ENCODE results near the gene KLHL6. TPM values are rescaled to one million over a fixed set of nuclear protein-coding genes. Genes with fewer than 3 reads are reported as not detected.

The KLHL6 gene, protein sequence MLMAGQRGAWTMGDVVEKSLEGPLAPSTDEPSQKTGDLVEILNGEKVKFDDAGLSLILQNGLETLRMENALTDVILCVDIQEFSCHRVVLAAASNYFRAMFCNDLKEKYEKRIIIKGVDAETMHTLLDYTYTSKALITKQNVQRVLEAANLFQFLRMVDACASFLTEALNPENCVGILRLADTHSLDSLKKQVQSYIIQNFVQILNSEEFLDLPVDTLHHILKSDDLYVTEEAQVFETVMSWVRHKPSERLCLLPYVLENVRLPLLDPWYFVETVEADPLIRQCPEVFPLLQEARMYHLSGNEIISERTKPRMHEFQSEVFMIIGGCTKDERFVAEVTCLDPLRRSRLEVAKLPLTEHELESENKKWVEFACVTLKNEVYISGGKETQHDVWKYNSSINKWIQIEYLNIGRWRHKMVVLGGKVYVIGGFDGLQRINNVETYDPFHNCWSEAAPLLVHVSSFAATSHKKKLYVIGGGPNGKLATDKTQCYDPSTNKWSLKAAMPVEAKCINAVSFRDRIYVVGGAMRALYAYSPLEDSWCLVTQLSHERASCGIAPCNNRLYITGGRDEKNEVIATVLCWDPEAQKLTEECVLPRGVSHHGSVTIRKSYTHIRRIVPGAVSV
- total RNA-seq: 0.87 TPM
- long read RNA-seq: 0 reads

DNA sequence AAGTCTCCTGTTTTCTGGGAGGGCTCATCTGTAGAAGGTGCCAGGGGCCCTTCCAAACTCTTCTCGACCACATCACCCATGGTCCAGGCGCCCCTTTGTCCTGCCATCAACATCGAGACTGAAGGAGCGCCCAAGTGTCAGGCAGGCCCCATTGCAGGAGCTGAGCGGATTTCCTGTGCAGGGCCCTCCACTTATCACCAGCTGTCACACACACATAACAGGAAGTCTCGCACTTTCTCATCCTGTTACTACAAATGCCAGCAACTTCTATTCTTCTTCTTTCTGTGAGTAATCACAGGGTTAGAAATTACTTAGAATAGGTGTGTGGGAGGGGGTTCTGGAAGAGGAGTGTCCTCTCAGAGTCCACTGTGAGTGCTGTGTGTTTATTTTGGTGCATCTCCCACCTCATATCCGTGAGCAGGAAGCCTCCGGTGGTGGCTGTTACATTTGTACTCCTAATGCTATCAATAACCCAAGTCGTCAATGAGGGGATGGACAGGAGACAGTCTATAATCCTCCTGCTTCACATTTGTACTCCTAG is at the start of gene KLHL6:
Gene KLHL6 (minus strand): TSS at position 166 of the 541 bp plus-strand sequence. CDS start 53 bp downstream, at position 113.
- peak; percentile 42 for DNase-seq

DNA sequence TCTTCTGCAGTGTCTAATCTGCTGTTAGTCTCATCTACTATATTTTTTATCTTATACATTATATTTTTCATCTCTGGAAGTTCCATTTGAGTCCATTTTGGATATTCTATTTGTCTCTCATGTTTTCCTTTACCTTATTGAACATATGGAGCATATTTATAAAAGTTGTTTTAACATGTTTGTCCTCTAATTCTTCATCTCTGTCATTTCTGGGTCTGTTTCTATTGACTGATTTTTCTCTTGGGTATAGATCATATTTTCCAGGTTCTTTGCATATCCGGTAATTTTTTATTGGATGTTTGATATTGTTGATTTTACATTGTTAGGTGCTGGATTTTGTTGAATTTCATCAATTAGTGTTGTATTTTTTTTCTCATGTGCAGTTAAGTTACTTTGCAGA is 42.5 kb upstream of the KLHL6 start:
- ATAC-seq (no peak), DNase-seq (no peak)
- intact Hi-C loops (cut with micrococcal nuclease): no loop called here

More for the DNA sequence above, at the start of gene KLHL6:
- intact Hi-C loops (cut with micrococcal nuclease): no loop called here
- peak; percentile 84 for ATAC-seq

DNA sequence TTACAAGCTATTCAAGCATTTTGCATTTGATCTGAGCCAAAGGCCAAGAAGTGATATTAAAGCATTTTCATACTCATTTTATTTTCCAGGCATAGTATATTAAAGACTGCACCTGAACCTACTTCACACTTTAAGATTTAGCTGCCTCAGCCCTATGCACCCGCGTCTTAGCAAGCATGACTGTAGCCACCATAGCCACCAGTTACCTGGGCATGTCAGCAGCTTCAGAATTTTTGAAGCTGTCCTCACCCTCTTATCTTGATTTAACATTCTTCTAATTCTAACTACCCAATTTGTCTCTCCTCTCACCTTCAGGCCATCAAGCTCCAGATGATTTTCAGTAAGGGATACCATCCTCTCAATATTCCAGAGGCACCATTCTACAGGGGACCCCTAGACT is 39.1 kb upstream of the KLHL6 start:
- DNase-seq (no peak), ATAC-seq (no peak)
- intact Hi-C loops (cut with micrococcal nuclease): no loop called here

- intact Hi-C loops (cut with micrococcal nuclease): no loop called here
- no peak for DNase-seq
- ATAC-seq: no peak
Observed at GRCh38 chr3:183592821-183593220, 37.3 kb upstream of the KLHL6 start.

GRCh38 chr3:183591881-183592521 is 36.5 kb upstream of the KLHL6 start:
- intact Hi-C loops (cut with micrococcal nuclease): no loop called here
- no peak for ATAC-seq

DNA sequence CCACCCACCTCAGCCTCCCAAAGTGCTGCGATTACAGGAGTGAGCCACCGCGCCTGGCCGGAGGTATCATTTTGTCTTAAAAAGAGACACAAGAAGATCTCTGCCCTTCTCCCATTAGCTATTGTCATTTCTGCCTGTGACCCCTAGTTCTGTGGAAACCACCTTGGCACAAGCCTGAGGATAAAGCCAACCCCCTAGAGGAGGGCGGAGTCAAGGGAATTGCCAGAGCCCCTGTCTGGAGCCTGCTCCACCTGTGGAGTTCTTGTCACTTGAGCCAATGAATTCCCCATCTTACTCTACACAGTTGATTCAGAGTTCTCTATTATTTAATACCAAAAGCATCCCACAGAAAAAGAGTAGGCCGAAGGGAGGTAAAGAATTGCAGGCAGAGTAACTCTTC is 34.9 kb upstream of the KLHL6 start:
- intact Hi-C loops (cut with micrococcal nuclease): no loop called here
- DNase-seq: no peak
- no peak for ATAC-seq

More at GRCh38 chr3:183591881-183592521, 36.5 kb upstream of the KLHL6 start:
- no peak for DNase-seq

- DNase-seq: no peak
- no peak for ATAC-seq
- intact Hi-C loops (cut with micrococcal nuclease): no loop called here
Observed at GRCh38 chr3:183587336-183587735, 31.8 kb upstream of the KLHL6 start.

DNA sequence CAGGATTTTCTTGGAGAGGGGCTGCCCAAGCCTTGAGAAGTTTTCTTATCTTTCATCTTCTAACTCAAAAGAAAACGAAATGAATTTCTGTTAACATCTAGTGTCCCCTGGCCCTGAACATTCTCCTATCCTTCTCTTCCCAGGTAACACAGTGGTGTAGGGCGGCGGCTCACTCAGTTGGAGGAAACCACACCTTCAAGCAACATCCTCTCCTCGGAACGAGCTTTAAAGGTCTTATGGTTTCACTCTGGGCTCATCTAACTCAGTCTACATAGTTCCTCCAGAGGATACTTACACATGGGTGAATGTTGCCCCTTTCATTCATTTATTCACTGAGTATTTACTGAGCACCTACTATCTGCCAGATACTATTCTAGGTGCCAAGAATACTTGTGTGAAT is 31.0 kb upstream of the KLHL6 start:
- ATAC-seq: no peak
- intact Hi-C loops (cut with micrococcal nuclease): no loop called here
- no peak for DNase-seq

GRCh38 chr3:183584914-183585280 is 29.4 kb upstream of the KLHL6 start:
- intact Hi-C loops (cut with micrococcal nuclease): no loop called here
- no peak for DNase-seq
- no peak for ATAC-seq

DNA sequence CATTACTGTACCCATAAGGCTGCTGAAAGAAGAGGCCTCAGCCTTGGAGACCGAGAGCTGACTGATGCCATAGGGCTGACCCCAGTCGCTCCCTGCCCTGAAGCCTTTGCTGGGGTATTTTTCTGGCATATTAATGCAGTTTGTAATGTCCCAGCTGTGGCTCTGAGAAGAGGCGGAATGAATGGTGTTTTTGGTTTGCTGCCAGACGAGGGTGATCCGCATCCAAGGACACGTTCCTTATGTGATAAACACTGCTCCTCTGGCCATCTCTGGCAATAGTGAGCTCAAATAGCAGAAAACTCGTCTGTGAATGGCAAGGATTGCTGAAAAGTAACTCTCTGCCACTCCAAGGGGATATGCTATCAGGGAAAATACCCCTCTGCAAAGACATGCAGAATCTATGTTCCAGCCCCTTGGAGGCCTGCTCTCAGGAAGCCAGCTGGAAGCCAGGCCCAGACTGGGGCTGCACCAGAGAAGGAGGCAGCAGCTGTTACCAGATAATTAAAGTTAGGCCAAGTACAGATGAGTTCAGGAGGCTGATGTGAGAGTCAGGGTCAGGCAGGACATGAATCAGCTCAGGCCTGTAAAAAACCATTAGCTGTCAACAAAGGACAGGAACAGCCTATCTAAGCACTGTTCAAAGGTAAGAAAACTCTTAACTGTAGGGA is 28.9 kb upstream of the KLHL6 start:
- ATAC-seq: peak; percentile 81
- DNase-seq: peak; percentile 67
- intact Hi-C loops (cut with micrococcal nuclease): no loop called here

DNA sequence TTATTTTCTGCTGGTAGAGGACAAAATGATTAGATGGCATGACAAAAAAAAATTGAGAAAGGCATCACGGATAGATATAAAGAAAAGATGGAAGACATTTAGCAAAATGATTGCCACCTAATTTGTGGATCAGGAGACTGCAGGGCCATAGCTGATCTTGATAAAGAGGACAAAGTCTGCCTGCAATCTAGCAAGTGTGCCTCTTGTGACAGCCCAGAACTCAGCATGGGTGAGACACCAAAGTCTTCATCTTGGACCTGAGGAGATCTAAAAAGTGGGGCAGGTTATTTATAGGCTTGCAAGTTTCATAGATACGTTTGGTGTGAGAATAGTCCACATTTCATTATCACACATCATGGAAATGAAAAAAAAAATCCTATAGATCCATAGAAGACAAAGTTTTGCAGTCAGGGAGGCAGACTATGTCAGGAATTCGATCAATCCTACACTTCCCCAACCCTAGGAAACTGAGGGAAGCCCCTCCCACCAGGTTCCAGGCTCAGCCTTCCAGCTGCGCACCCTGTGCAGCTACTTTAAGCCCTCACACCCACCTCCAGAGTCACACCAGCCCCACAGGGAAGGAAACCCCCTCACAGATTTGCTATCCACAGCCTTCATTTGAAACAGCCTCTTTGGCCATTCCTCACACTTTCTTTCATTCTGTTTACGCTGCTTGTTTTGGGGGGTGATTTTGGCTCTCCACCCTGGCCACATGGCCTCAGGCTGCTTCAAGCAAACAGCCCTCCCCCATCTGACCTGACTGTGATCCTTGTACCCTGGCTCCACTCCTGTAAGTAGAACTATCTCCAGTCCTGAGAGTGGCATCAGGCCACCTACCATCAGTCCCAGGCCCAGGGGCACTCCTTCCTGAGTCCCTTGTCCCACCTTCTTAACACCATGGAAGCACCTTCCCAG is 28.1 kb upstream of the KLHL6 start:
- intact Hi-C loops (cut with micrococcal nuclease): no loop called here
- ATAC-seq (peak; percentile 53), DNase-seq (peak; percentile 33)

GRCh38 chr3:183582161-183582560 is 26.7 kb upstream of the KLHL6 start:
- intact Hi-C loops (cut with micrococcal nuclease): no loop called here
- DNase-seq (peak; percentile 40), ATAC-seq (no peak)

GRCh38 chr3:183581496-183582155 is 26.1 kb upstream of the KLHL6 start:
- DNase-seq: no peak
- intact Hi-C loops (cut with micrococcal nuclease): no loop called here
- no peak for ATAC-seq

- ATAC-seq (peak; percentile 67), DNase-seq (peak; percentile 41)
- intact Hi-C loops (cut with micrococcal nuclease): no loop called here
Observed at GRCh38 chr3:183579967-183580900, 24.7 kb upstream of the KLHL6 start.

GRCh38 chr3:183578179-183578578 is 22.7 kb upstream of the KLHL6 start:
- DNase-seq (no peak), ATAC-seq (no peak)
- intact Hi-C loops (cut with micrococcal nuclease): no loop called here

GRCh38 chr3:183577346-183577745 is 21.8 kb upstream of the KLHL6 start:
- intact Hi-C loops (cut with micrococcal nuclease): no loop called here
- no peak for ATAC-seq
- no peak for DNase-seq
